Measurements from ENCODE around the gene S1PR2.
"Not testable (repeated sequence)": the region's sequence is repeated elsewhere in the genome, so short reads cannot be mapped to it uniquely, and the experiment has no call there.

The S1PR2 gene

DNA sequence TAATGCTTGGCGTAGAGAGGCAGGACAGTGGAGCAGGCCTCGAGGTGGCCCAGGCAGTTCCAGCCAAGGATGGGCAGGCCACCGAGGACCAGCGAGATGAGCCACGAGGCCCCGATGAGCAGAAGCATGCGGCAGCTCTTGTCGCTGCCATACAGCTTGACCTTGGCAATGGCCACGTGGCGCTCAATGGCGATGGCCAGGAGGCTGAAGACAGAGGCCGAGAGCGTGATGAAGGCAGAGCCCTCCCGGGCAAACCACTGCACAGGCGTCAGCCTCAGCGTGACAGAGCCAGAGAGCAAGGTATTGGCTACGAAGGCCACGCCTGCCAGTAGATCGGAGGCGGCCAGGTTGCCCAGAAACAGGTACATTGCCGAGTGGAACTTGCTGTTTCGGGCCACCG, 6.8 kb downstream of the S1PR2 start:
- DNase-seq, result no peak

DNA sequence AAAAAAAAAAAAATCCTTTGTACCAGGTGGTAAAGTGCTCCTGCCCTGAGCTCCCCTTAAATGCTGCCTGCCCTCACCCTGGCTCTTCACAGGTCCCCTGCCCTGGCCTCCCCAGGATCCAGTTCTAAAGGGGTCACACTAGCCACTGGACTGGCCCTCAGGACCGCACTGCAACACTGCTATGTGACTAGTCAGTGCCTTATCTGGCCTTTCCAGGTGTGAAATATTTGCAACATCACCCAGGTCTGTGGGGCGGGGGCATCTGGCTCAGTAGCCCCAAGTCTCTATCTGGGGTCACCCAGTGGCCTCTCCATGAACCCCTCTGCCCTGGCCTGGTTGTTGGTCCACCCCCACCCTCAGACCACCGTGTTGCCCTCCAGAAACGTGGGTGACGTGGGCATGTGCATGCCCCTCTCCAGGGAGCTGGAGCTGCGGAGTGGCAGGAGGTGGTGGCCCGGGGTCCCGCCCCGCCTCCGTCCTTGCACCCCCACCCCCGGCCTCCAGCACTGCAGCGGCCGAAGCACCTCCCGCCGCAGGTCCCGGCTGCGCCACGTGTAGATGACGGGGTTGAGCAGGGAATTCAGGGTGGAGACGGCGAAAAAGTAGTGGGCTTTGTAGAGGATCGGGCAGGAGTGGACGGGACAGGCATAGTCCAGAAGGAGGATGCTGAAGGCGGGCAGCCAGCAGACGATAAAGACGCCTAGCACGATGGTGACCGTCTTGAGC, 7.5 kb downstream of the S1PR2 start:
- DNase-seq, result no peak

- no peak for DNase-seq
Observed at GRCh38 chr19:10222201-10222890, 8.8 kb downstream of the S1PR2 start.

- DNase-seq, result no peak
Observed at GRCh38 chr19:10220695-10221094, 10.4 kb downstream of the S1PR2 start.

GRCh38 chr19:10219678-10220077, 11.5 kb downstream of the S1PR2 start:
- DNase-seq, result no peak

DNA sequence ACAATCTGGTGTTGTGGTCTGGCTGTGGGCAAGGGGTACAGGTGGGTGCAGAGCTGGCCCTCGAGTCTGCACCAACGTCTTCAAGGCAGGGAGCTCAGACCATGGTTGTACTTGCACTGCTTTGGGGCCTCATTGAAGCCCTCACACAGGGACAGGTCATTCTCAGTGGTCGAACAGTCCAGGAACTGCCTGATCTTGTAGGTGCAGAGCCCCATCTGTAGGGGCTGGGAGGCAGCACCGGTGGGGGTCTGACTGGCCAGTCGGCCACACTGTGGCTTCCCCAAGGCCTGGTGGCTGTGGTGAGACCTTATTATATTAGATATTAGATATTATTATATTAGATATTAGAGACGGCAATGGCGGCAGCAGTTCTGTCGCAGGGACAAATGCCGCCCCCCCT, 14.0 kb downstream of the S1PR2 start:
- DNase-seq, result no peak

GRCh38 chr19:10214784-10215183, 16.3 kb downstream of the S1PR2 start:
- no peak for DNase-seq

- no peak for DNase-seq
Observed at GRCh38 chr19:10211691-10212090, 19.4 kb downstream of the S1PR2 start.

DNA sequence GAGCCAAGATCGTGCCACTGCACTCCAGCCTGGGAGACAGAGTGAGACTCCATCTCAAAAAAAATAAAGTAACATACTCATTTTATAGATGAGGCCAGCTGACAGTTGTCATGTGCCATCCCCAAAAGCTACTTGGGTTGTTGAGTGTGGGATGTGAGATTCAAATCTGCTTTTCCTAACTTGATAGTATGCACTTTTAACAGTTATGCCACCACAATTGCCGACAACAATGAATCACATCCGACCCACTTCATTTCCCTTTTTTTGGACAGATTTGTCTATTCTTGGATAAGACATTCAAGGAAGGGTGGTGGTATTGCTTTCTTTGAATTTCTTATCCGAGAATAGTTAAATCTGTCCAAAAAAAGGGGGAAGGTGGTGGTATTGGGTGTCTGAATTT, 20.1 kb downstream of the S1PR2 start:
- no peak for DNase-seq

GRCh38 chr19:10209315-10209714, 21.8 kb downstream of the S1PR2 start:
- DNase-seq, result no peak

- no peak for DNase-seq
Observed at GRCh38 chr19:10207026-10207425, 24.1 kb downstream of the S1PR2 start.

- DNase-seq, result no peak
Observed at GRCh38 chr19:10206226-10206885, 24.8 kb downstream of the S1PR2 start.

- DNase-seq, result no peak
Observed at GRCh38 chr19:10205636-10206035, 25.5 kb downstream of the S1PR2 start.

DNA sequence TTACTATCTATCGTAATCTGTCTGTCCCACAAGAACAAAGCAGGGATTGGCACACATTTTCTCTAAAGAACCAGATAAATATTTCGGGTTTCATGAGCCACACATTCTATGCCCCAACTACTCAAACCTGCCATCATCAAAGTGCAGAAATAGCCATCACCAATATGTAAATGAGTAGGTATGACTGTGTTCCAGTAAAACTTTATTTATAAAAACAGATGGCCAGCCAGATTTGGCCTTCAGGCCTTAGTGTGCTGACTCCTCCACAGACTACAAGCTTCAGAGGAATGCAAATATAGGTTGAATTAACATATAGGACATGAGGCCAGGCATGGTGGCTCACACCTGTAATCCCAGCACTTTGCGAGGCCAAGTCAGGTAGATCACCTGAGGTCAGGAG, 27.4 kb downstream of the S1PR2 start:
- no peak for DNase-seq

DNA sequence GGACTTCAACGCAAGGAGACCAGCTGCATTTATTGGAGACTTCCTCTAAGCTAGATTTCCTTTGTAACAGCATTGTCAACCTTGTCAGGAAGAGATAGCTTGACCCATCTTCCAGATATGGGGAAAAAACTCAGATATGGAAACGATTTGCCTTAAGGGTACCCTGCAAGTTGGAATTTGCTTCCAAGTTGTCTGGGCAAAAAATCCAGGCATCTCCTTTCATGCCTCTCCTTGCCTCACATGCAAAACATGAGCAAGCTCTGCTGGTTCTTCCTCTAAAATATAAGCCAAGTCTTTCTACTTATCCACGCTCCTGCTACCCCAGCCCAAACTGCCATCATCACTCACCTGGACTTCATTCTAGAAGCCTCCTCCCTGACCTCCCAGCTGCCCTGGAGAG, 30.0 kb downstream of the S1PR2 start:
- DNase-seq, result no peak

DNA sequence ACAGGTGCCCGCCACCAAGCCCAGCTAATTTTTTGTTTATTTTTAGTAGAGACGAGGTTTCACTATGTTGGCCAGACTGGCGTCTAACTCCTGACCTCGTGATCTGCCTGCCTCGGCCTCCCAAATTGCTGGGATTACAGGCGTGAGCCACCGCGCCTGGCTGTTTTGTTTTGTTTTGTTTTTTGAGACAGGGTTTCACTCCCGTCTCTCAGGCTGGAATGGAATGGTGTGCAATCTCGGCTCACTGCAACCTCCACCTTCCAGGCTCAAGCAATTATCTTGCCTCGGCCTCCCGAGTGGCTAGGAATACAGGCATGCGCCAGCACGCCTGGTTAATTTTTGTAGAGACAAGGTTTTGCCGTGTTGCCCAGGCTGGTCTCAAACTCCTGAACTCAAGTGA, 31.0 kb downstream of the S1PR2 start:
- not testable (repeated sequence) for DNase-seq

DNA sequence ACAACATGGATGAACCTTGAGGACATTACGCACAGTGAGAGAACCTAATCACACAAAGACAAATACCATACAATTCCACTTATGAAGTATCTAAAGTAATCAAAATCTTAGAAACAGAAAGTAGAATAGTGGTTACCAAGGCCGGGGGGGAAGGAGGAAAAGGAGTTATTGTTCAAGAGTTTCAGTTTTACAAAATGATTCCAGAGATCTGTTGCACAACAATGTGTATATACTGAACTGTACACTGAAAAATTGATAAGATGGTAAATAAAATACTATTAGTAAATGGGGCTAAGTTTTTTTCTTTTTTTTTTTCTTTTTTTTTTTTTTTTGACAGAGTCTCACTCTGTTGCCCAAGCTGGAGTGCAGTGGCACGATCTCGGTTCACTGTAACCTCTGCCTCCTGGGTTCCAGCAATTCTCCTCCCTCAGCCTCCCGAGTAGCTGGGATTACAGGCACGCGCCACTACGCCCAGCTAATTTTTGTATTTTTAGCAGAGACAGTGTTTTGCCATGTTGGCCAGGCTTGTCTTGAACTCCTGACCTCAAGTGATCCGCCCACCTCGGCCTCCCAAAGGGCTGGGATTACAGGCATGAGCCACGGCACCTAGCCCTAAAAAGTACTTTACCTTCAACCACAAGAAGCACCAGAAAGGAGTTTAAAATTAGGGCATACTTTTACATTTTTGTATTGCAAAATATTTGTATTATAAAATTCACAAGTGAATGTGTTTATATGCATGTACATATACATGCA, 32.1 kb downstream of the S1PR2 start:
- not testable (repeated sequence) for DNase-seq

GRCh38 chr19:10195199-10195519, 36.0 kb downstream of the S1PR2 start:
- DNase-seq, result no peak

- DNase-seq, result peak; percentile 91
Observed at GRCh38 chr19:10194500-10195198, 36.5 kb downstream of the S1PR2 start, which contains the start of gene DNMT1. Gene DNMT1 (minus strand): TSS chr19:10194953. CDS start chr19:10194899, 54 bp downstream.

- DNase-seq, result peak; percentile 82
Observed at GRCh38 chr19:10193790-10194499, 37.2 kb downstream of the S1PR2 start.

DNA sequence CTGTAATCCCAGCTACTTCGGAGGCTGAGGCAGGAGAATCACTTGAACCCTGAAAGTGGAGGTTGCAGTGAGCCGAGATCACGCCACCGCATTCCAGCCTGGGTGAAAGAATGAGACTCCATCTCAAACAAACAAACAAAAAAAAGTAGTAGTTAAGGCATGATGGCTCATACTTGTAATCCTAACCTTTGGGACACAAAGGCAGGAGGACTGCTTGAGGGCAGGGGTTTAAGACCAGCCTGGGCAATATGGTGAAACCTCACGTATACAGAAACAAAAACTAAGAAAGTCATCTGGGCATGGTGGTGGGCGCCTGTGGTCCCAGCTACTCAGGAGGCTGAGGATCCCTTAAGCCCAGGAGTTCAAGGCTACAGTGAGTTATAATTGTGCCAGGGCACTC, 38.2 kb downstream of the S1PR2 start:
- DNase-seq, result no peak

GRCh38 chr19:10191347-10191746, 39.8 kb downstream of the S1PR2 start:
- DNase-seq, result no peak
